ENCODE results near the gene TBC1D22A. TPM values are rescaled to one million over a fixed set of nuclear protein-coding genes. Genes with fewer than 3 reads are reported as not detected.

Gene TBC1D22A
- total RNA-seq, 1 donor from 2014 or later: 12.5 TPM

GRCh38 chr22:46953968-46954765, 191.7 kb downstream of the TBC1D22A start:
- DNase-seq (ENCODE audit: low read depth in 2 of 2): no peak

GRCh38 chr22:46954781-46955180, 192.3 kb downstream of the TBC1D22A start:
- no peak for DNase-seq (ENCODE audit: low read depth in 2 of 2)

- DNase-seq (ENCODE audit: low read depth in 2 of 2): no peak
Measured at GRCh38 chr22:46956498-46957215, 194.2 kb downstream of the TBC1D22A start.

- no peak for DNase-seq (ENCODE audit: low read depth in 2 of 2)
Measured at GRCh38 chr22:46957521-46957920, 195.1 kb downstream of the TBC1D22A start.

DNA sequence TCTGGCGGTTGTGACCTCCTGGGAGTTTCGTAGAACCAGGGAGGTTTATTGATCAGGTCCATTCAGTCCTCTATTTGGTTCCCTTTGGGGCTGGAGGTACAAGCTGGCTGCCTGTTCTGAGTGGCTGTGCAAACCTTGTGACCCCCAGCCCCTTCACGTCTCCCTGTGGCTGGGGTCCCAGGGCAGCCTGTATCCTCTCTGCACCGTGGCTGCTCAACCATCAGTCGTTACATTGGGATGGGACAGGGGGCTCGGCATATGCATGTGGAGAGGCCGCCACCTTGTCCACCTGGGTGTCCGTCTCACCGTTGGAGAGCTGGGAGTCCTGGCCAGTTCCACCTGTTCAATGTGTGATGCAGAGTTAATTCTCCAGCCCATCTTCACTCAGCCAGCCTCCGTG, 195.7 kb downstream of the TBC1D22A start:
- DNase-seq (ENCODE audit: low read depth in 2 of 2): no peak

DNA sequence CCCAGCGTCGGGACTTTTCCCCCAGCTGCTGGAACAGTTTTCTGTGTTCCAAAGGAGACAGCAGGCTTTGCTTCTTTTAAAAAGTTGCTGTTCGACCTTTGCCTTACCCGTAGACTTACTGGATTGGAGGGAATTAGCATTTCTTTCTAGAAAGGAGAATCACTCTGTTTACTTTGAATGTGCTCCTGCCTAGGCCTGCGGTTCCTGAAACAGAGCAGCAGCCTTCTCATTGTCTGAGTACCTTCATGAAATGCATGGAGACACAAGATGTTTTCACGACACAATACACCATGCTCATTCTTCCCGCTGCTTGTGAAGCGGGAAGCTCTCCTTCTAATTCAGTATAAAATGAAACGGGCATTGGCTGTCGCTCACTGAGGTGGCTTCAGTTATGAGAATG, 196.2 kb downstream of the TBC1D22A start:
- no peak for DNase-seq (ENCODE audit: low read depth in 2 of 2)

DNA sequence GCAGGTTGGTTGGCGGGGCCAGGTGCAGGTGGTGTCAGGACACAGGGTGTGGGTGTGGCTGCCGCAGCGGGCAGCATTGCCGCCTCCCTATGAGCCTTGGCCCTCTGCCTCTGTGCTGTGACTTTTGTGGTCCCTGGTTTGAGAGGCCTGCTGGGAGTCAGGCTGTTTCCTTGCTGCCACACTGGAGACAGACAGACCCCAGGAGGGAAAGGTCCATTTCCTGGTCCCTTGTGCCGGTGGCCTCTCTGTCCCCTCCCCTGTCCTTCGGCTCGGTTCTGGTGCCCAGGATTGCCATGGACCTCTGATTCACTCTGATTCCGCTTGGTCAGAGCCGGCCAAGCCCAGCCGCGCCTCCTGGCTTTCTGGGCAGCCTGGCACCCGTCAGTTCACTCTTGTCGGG, 196.9 kb downstream of the TBC1D22A start:
- DNase-seq (ENCODE audit: low read depth in 2 of 2): no peak

GRCh38 chr22:46961591-46962295, 199.3 kb downstream of the TBC1D22A start:
- DNase-seq (ENCODE audit: low read depth in 2 of 2): no peak

- no peak for DNase-seq (ENCODE audit: low read depth in 2 of 2)
Measured at GRCh38 chr22:46962406-46962805, 200.0 kb downstream of the TBC1D22A start.

- no peak for DNase-seq (ENCODE audit: low read depth in 2 of 2)
Measured at GRCh38 chr22:46963672-46964545, 201.5 kb downstream of the TBC1D22A start.

DNA sequence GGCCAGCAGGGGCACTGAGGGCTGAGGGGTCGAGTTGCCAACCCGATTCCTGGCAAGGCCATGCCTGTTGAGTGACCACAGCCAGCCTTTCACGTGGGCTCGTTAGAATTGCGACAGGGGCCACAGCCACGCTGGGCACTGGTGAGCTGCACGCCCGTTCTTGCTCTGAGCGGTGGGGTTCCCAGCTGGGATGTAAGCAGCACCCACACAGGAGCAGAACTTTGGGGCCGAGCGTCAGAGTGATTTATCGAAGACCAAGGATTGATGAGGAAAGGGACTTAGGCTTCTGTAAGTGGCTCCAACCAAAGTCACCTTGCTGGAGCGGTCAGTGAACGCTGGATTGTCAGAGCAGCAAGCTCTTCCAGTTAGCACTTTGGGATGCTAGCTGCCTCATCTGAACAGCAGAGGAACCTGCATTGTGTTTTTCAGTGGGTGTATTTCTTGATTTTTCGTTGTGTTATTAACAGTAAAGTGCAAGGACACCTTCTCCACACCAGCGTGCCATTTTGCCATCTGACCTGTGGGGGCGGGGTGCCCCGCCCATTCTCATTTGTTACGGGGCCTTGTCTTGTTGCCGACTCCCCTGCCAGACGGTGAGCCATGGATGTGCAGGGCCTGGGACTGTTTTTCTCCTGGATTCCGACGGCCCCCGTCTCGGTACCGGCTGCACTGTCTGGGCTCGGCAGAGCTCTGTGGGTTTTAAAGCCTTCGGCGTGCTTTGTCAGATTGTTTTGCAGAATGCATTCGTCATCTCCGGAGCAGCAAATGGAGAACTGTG, 202.5 kb downstream of the TBC1D22A start:
- DNase-seq (ENCODE audit: low read depth in 2 of 2): no peak

- no peak for DNase-seq (ENCODE audit: low read depth in 2 of 2)
Measured at GRCh38 chr22:46965555-46966494, 203.4 kb downstream of the TBC1D22A start.

DNA sequence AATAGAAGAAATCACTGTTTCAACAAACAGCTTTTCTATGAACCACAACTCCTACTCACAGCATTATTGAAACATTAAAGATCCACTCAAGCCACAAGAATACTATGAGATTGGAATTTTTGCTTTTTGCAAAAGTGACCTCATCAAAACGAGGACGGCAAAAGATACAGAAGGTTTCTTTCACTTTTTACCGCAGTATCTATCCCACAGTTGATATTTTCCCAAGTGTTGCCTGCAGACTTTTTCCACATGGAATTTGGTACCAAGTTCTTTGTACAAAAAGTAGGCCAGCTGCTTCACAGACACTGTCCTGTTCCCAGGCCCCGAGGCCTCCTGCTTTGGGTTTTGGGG, 204.0 kb downstream of the TBC1D22A start:
- no peak for DNase-seq (ENCODE audit: low read depth in 2 of 2)

DNA sequence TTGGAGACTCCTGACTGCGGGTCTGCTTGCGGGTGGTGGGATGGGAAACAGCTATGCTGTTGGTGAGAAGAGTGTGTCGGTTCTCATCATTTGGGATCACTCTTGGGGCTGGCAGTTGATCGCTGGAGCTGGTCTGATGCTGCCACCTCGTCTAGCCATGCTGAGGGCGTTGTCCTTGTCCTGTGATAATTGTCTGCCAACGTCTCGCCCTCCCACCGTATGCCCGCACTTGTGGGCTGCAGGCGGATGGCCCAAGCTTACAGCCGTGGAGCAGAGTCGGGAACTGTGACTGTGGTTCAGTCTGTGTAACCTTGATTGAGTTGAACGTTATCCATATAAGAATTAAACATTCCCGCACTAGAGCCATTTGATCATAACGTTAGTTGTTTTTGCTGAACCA, 204.4 kb downstream of the TBC1D22A start:
- DNase-seq (ENCODE audit: low read depth in 2 of 2): no peak

- no peak for DNase-seq (ENCODE audit: low read depth in 2 of 2)
Measured at GRCh38 chr22:46967445-46968358, 205.3 kb downstream of the TBC1D22A start.

GRCh38 chr22:46968359-46968740, 205.9 kb downstream of the TBC1D22A start:
- DNase-seq (ENCODE audit: low read depth in 2 of 2): no peak

GRCh38 chr22:46968848-46969247, 206.4 kb downstream of the TBC1D22A start:
- DNase-seq (ENCODE audit: low read depth in 2 of 2): no peak

DNA sequence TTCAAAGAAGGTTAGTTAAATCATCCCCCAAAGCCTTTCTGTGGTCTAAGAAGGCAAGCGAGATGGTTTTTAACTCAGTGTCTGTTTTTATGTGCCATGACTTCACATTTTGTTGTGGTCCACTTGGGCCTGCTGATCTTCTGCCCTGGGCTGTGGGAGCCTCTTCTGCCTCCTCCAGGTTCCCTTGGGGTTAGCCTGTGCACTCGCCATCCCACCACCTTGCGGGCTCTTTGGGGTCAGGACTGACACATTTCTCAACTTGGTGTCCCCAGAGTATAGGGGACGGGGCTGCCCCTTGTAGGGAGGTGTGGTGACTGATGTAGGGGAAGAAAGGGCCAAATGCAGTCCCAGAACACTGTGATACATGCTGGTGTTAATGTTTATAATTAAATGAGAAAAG, 207.0 kb downstream of the TBC1D22A start:
- no peak for DNase-seq (ENCODE audit: low read depth in 2 of 2)

- no peak for DNase-seq (ENCODE audit: low read depth in 2 of 2)
Measured at GRCh38 chr22:46969961-46970360, 207.5 kb downstream of the TBC1D22A start.

Data from dermis microvascular lymphatic vessel endothelial cell (primary cell).